ACC112 (cell line): ENCODE data around the gene CCDC148.
"Not testable (repeated sequence)": the region's sequence is repeated elsewhere in the genome, so short reads cannot be mapped to it uniquely, and the experiment has no call there.

ENCODE experiments used
- H2AFZ ChIP-seq: fragments of 200-600 bp; sonication (generic); one replicate; pipeline ENCODE4 v1.6.0; 2017; ENCODE audit warnings: antibody characterized with exemption, low read length; ENCODE audit not compliant: unreplicated experiment
- H3K27ac ChIP-seq: fragments of 200-600 bp; sonication (generic); 2 replicates; pipeline ENCODE4 v1.5.1; 2014; ENCODE audit warnings: low read depth, mild to moderate bottlenecking, antibody characterized with exemption, low read length, moderate library complexity
- H3K27me3 ChIP-seq: fragments of 200-600 bp; sonication (generic); 2 replicates; pipeline ENCODE4 v1.6.1; 2014; ENCODE audit warnings: mild to moderate bottlenecking, antibody characterized with exemption, low read length, moderate library complexity, mixed read lengths; ENCODE audit not compliant: insufficient read depth
- H3K36me3 ChIP-seq: fragments of 200-600 bp; sonication (generic); 2 replicates; pipeline ENCODE4 v1.6.1; 2016; ENCODE audit warnings: mild to moderate bottlenecking, antibody characterized with exemption, low read length, moderate library complexity, mixed read lengths; ENCODE audit not compliant: insufficient read depth
- H3K4me1 ChIP-seq: fragments of 200-600 bp; sonication (generic); one replicate; pipeline ENCODE4 v1.6.1; 2016; ENCODE audit warnings: low read length, mixed read lengths; ENCODE audit not compliant: insufficient read depth, unreplicated experiment, control insufficient read depth
- H3K4me3 ChIP-seq: fragments of 200-600 bp; sonication (generic); 2 replicates; pipeline ENCODE4 v1.5.1; 2014; ENCODE audit warnings: mild to moderate bottlenecking, low read depth, low read length
- H3K79me2 ChIP-seq: fragments of 200-600 bp; sonication (generic); one replicate; pipeline ENCODE4 v1.6.0; 2016; ENCODE audit warnings: low read length; ENCODE audit not compliant: control insufficient read depth, unreplicated experiment, insufficient read depth

CCDC148 gene

GRCh38 chr2:158228943-158229508 lies 227.5 kb downstream of the CCDC148 start:
- Histone ChIP-seq H3K4me1 (peaks cover 6% of the 10 kb centered on the region), H3K36me3 (no peaks in the 10 kb centered on the region)

GRCh38 chr2:158223066-158223465 lies 233.5 kb downstream of the CCDC148 start:
- not testable (repeated sequence) for H2AFZ ChIP-seq, H3K4me1 ChIP-seq

More at GRCh38 chr2:158228943-158229508, 227.5 kb downstream of the CCDC148 start:
- Histone ChIP-seq H2AFZ (no peak overlapping the region), H3K27me3 (peaks cover 15% of the 10 kb centered on the region), H3K79me2 (no peaks in the 10 kb centered on the region), H3K4me3 (no peak overlapping the region), H3K27ac (no peak overlapping the region)

GRCh38 chr2:158221063-158222020 lies 235.2 kb downstream of the CCDC148 start:
- H3K4me1 ChIP-seq = no peaks in the 10 kb centered on the region
- H3K36me3 ChIP-seq = no peaks in the 10 kb centered on the region
- no peak overlapping the region for H3K27ac ChIP-seq
- no peak overlapping the region for H2AFZ ChIP-seq
- no peaks in the 10 kb centered on the region for H3K27me3 ChIP-seq
- H3K4me3 ChIP-seq = no peak overlapping the region
- H3K79me2 ChIP-seq = no peaks in the 10 kb centered on the region

More at GRCh38 chr2:158223066-158223465, 233.5 kb downstream of the CCDC148 start:
- H3K27ac ChIP-seq, H3K36me3 ChIP-seq, H3K4me3 ChIP-seq, H3K27me3 ChIP-seq, H3K79me2 ChIP-seq: not testable (repeated sequence)

GRCh38 chr2:158217593-158217992 lies 239.0 kb downstream of the CCDC148 start:
- Histone ChIP-seq H3K4me1 (no peaks in the 10 kb centered on the region), H3K27ac (no peak overlapping the region), H3K36me3 (no peaks in the 10 kb centered on the region), H2AFZ (no peak overlapping the region), H3K27me3 (no peaks in the 10 kb centered on the region), H3K4me3 (no peak overlapping the region), H3K79me2 (no peaks in the 10 kb centered on the region)

- Histone ChIP-seq H3K4me3 (no peak overlapping the region), H3K27me3 (no peaks in the 10 kb centered on the region), H2AFZ (no peak overlapping the region), H3K36me3 (no peaks in the 10 kb centered on the region), H3K79me2 (no peaks in the 10 kb centered on the region), H3K27ac (no peak overlapping the region), H3K4me1 (no peaks in the 10 kb centered on the region)
These were observed 242.1 kb downstream of the CCDC148 start for GRCh38 chr2:158214431-158214830.

- Histone ChIP-seq H2AFZ (no peak overlapping the region), H3K79me2 (no peaks in the 10 kb centered on the region), H3K27me3 (no peaks in the 10 kb centered on the region), H3K4me1 (no peaks in the 10 kb centered on the region), H3K4me3 (no peak overlapping the region), H3K36me3 (no peaks in the 10 kb centered on the region), H3K27ac (no peak overlapping the region)
These were observed 242.8 kb downstream of the CCDC148 start for GRCh38 chr2:158213773-158214172.

- H2AFZ ChIP-seq = no peak overlapping the region
- H3K4me1 ChIP-seq = no peaks in the 10 kb centered on the region
- no peak overlapping the region for H3K27ac ChIP-seq
- no peaks in the 10 kb centered on the region for H3K36me3 ChIP-seq
- no peak overlapping the region for H3K4me3 ChIP-seq
- H3K79me2 ChIP-seq = no peaks in the 10 kb centered on the region
- no peaks in the 10 kb centered on the region for H3K27me3 ChIP-seq
These were observed 244.3 kb downstream of the CCDC148 start for GRCh38 chr2:158212301-158212700.

GRCh38 chr2:158211502-158211901 lies 245.1 kb downstream of the CCDC148 start:
- no peaks in the 10 kb centered on the region for H3K27me3 ChIP-seq
- no peaks in the 10 kb centered on the region for H3K79me2 ChIP-seq
- H3K27ac ChIP-seq = no peak overlapping the region
- H3K4me3 ChIP-seq = no peak overlapping the region
- no peaks in the 10 kb centered on the region for H3K4me1 ChIP-seq
- no peaks in the 10 kb centered on the region for H3K36me3 ChIP-seq
- H2AFZ ChIP-seq = no peak overlapping the region

- Histone ChIP-seq H3K79me2 (no peaks in the 10 kb centered on the region), H3K4me3 (no peak overlapping the region), H3K4me1 (peaks cover 4% of the 10 kb centered on the region), H2AFZ (no peak overlapping the region), H3K27ac (no peak overlapping the region), H3K36me3 (no peaks in the 10 kb centered on the region), H3K27me3 (no peaks in the 10 kb centered on the region)
These were observed 249.2 kb downstream of the CCDC148 start for GRCh38 chr2:158207354-158207753.

- no peaks in the 10 kb centered on the region for H3K36me3 ChIP-seq
- H3K27me3 ChIP-seq = no peaks in the 10 kb centered on the region
- peaks cover 9% of the 10 kb centered on the region for H3K4me1 ChIP-seq
- H3K27ac ChIP-seq = no peak overlapping the region
- no peak overlapping the region for H3K4me3 ChIP-seq
- H3K79me2 ChIP-seq = no peaks in the 10 kb centered on the region
- no peak overlapping the region for H2AFZ ChIP-seq
These were observed 251.3 kb downstream of the CCDC148 start for GRCh38 chr2:158205215-158205614.

- Histone ChIP-seq H3K4me1 (peaks cover 9% of the 10 kb centered on the region), H3K27ac (no peak overlapping the region), H3K4me3 (no peak overlapping the region), H3K79me2 (no peaks in the 10 kb centered on the region), H3K36me3 (no peaks in the 10 kb centered on the region), H3K27me3 (no peaks in the 10 kb centered on the region), H2AFZ (no peak overlapping the region)
These were observed 251.8 kb downstream of the CCDC148 start for GRCh38 chr2:158204741-158205165.
